ENCODE measurements around the gene AMT. TPM values are rescaled to one million over a fixed set of nuclear protein-coding genes. Genes with fewer than 3 reads are reported as not detected.
"Not testable (repeated sequence)": the region's sequence is repeated elsewhere in the genome, so short reads cannot be mapped to it uniquely, and the experiment has no call there.

The AMT gene
- total RNA-seq, 1 experiment from 2014 or later, result 0.58 TPM

GRCh38 chr3:49427586-49427985 lies 5.3 kb upstream of the AMT start:
- DNase-seq (ENCODE audit: low read depth), result no peak

GRCh38 chr3:49424816-49425215 lies 2.5 kb upstream of the AMT start:
- no peak for DNase-seq (ENCODE audit: low read depth)

- no peak for DNase-seq (ENCODE audit: low read depth)
Measured at GRCh38 chr3:49421890-49422378, 339 bp downstream of the AMT start.

GRCh38 chr3:49417516-49418120 lies 4.7 kb downstream of the AMT start:
- no peak for DNase-seq (ENCODE audit: low read depth)

GRCh38 chr3:49416867-49417266 lies 5.4 kb downstream of the AMT start:
- no peak for DNase-seq (ENCODE audit: low read depth)

GRCh38 chr3:49415931-49416601 lies 6.2 kb downstream of the AMT start:
- peak; percentile 52 for DNase-seq (ENCODE audit: low read depth)

- DNase-seq (ENCODE audit: low read depth), result no peak
Measured at GRCh38 chr3:49414753-49415152, 7.5 kb downstream of the AMT start.

GRCh38 chr3:49413338-49413734 lies 8.9 kb downstream of the AMT start:
- DNase-seq (ENCODE audit: low read depth), result no peak

GRCh38 chr3:49412632-49413337 lies 9.5 kb downstream of the AMT start:
- no peak for DNase-seq (ENCODE audit: low read depth)

GRCh38 chr3:49411968-49412631 lies 10.2 kb downstream of the AMT start, which contains the start of the genes RHOA and TCTA:
TSS of gene RHOA (minus strand) at chr3:49411976. CDS start at chr3:49375589, 36,387 bp downstream.
TSS of gene TCTA (plus strand) at chr3:49412423. CDS start at chr3:49412427, 4 bp downstream.
- DNase-seq (ENCODE audit: low read depth), result peak; percentile 100

GRCh38 chr3:49411535-49411967 lies 10.7 kb downstream of the AMT start:
- no peak for DNase-seq (ENCODE audit: low read depth)

GRCh38 chr3:49410846-49411534 lies 11.3 kb downstream of the AMT start:
- DNase-seq (ENCODE audit: low read depth), result no peak

- no peak for DNase-seq (ENCODE audit: low read depth)
Measured at GRCh38 chr3:49410066-49410845, 12.0 kb downstream of the AMT start.

GRCh38 chr3:49406571-49407565 lies 15.4 kb downstream of the AMT start:
- DNase-seq (ENCODE audit: low read depth), result no peak

- DNase-seq (ENCODE audit: low read depth), result not testable (repeated sequence)
Measured at GRCh38 chr3:49405570-49405969, 16.7 kb downstream of the AMT start.

GRCh38 chr3:49403891-49404290 lies 18.4 kb downstream of the AMT start:
- DNase-seq (ENCODE audit: low read depth), result no peak

GRCh38 chr3:49401766-49402165 lies 20.5 kb downstream of the AMT start:
- DNase-seq (ENCODE audit: low read depth), result no peak

- DNase-seq (ENCODE audit: low read depth), result peak; percentile 40
Measured at GRCh38 chr3:49399461-49399860, 22.8 kb downstream of the AMT start.

GRCh38 chr3:49397470-49397869 lies 24.8 kb downstream of the AMT start:
- DNase-seq (ENCODE audit: low read depth), result no peak

Data from HT1080 (cell line).